Measurements from ENCODE around the gene TRPM4. TPM values are rescaled to one million over a fixed set of nuclear protein-coding genes. Genes with fewer than 3 reads are reported as not detected.
"Not testable (repeated sequence)": the region's sequence is repeated elsewhere in the genome, so short reads cannot be mapped to it uniquely, and the experiment has no call there.

Gene TRPM4
- polyA plus RNA-seq, 6 donors from 2014 or later = 0.45 TPM; not detected in 5

DNA sequence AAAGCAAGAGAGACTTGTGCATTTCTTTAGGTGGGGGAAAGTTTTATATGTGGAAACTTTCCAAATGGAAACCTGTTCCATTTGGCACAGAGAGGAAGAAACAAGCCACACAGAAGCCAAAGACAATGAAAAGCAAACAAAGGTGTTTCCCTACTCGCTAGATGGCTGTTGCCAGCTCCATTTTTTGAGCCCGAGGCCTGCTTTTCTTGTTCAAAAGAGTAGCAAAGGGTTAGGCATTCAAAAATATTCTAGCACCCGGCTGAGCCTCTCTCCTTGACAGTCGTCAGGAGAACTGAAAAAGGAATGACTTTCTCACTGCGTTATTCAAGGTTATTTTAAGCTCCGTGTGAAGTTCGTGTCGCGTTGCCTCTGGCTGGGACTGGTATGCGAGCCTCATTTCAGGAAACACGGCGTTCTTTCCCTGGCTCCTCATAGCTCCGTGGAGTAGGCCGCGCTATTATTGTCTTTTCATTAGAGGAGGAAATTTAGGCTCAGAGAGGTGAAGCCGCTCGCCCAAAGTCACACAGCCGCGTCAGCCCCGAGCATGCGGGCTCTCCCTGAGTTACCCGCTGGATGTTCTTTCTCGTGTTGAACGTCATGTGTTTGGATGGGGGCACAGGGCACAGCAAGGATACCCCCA, 7.6 kb downstream of the TRPM4 start:
- Mint-ChIP-seq H3K4me3 (no peak overlapping the region), H3K27me3 (peaks cover 13 to 36% (median 31%) of the 10 kb centered on the region in 3 donors), H3K36me3 (no peaks in the 10 kb centered on the region), H3K27ac (peak overlapping the region in 1 of 6 donors; percentile 67), H3K9me3 (no peaks in the 10 kb centered on the region), H3K4me1 (peaks cover 0 to 4% (median 0%) of the 10 kb centered on the region in 3 donors)
- DNase-seq (no peak), ATAC-seq (ENCODE audit: low read depth in 2 of 2) (no peak)

DNA sequence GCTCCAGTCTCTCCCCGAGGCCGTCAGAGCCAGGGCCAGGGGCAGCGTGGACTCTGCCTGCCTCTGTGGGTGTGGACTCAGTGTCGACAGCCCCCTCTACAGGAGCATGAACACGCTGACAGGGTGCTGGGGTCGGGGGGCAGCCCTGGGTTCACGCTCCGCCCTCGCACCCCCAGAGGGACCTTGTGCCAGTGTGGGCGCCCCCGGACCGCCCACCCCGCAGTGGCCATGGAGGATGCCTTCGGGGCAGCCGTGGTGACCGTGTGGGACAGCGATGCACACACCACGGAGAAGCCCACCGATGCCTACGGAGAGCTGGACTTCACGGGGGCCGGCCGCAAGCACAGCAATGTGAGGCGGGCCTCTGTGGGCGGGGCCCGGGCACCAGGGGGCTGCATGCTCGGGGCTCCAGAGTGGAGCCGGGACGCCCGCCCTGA, 8.3 kb downstream of the TRPM4 start:
- Mint-ChIP-seq H3K27ac (no peak overlapping the region), H3K4me3 (no peak overlapping the region), H3K9me3 (no peaks in the 10 kb centered on the region), H3K36me3 (no peaks in the 10 kb centered on the region), H3K4me1 (peaks cover 0 to under 1% (median 0%) of the 10 kb centered on the region in 3 donors), H3K27me3 (peaks cover 8 to 29% (median 29%) of the 10 kb centered on the region in 3 donors)
- no peak for DNase-seq
- no peak for ATAC-seq (ENCODE audit: low read depth in 2 of 2)

DNA sequence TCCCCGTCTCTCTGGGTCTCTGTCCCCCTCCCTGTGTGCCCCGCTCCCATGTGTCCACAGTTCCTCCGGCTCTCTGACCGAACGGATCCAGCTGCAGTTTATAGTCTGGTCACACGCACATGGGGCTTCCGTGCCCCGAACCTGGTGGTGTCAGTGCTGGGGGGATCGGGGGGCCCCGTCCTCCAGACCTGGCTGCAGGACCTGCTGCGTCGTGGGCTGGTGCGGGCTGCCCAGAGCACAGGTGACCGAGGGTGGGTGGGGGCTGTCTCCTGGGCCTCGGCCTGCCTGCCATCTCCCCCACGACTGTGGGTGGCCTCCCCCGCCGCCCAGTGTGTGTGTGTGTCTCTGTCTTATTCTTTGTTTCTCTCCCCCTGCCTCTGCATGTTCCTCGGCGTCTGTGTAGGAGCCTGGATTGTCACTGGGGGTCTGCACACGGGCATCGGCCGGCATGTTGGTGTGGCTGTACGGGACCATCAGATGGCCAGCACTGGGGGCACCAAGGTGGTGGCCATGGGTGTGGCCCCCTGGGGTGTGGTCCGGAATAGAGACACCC, 10.3 kb downstream of the TRPM4 start:
- no peaks in the 10 kb centered on the region for H3K4me1 Mint-ChIP-seq
- no peak overlapping the region for H3K4me3 Mint-ChIP-seq
- no peak overlapping the region for H3K27ac Mint-ChIP-seq

DNA sequence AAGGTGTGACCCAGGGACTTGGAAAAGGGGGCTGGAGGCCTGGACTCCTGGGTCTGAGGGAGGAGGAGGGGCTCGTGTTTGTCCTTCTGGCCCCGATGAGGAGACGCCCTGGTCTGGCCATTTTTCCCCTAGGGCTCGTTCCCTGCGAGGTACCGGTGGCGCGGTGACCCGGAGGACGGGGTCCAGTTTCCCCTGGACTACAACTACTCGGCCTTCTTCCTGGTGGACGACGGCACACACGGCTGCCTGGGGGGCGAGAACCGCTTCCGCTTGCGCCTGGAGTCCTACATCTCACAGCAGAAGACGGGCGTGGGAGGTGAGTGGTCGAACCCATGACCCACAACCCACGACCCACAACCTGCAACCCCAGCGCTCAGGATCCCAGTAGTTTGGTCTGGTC, 10.8 kb downstream of the TRPM4 start:
- Mint-ChIP-seq H3K36me3 (no peaks in the 10 kb centered on the region), H3K27ac (no peak overlapping the region), H3K4me1 (no peaks in the 10 kb centered on the region), H3K9me3 (no peaks in the 10 kb centered on the region), H3K27me3 (peaks cover 0 to 30% (median 25%) of the 10 kb centered on the region in 3 donors), H3K4me3 (no peak overlapping the region)
- ATAC-seq (ENCODE audit: low read depth in 2 of 2) (no peak), DNase-seq (no peak)

More for the DNA sequence above, 10.3 kb downstream of the TRPM4 start:
- H3K36me3 Mint-ChIP-seq = no peaks in the 10 kb centered on the region
- no peak for ATAC-seq (ENCODE audit: low read depth in 2 of 2)
- H3K9me3 Mint-ChIP-seq = no peaks in the 10 kb centered on the region
- peaks cover 0 to 30% (median 25%) of the 10 kb centered on the region in 3 donors for H3K27me3 Mint-ChIP-seq
- no peak for DNase-seq

DNA sequence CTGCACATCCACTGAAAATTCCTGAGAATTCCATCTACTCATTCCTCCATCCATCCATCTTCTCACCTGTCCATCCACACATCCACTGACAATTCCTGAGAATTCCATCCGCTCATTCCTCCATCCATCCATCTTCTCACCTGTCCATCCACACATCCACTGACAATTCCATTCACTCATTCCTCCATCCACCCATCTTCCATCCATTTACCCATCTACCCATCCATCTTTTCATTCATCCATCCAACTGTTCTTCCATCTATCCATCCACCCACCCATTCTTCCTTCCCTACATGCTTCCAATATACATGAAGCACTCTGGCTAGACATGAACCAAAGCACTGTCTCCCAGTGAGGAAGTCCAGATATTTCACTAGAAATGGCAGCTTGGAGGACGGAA, 15.6 kb downstream of the TRPM4 start:
- Mint-ChIP-seq H3K27me3 (peaks cover 0 to 22% (median 16%) of the 10 kb centered on the region in 3 donors), H3K4me3 (no peak overlapping the region), H3K4me1 (peaks cover 0 to 3% (median 0%) of the 10 kb centered on the region in 3 donors), H3K36me3 (no peaks in the 10 kb centered on the region), H3K9me3 (no peaks in the 10 kb centered on the region), H3K27ac (no peak overlapping the region)
- no peak for ATAC-seq (ENCODE audit: low read depth in 2 of 2)
- no peak for DNase-seq

DNA sequence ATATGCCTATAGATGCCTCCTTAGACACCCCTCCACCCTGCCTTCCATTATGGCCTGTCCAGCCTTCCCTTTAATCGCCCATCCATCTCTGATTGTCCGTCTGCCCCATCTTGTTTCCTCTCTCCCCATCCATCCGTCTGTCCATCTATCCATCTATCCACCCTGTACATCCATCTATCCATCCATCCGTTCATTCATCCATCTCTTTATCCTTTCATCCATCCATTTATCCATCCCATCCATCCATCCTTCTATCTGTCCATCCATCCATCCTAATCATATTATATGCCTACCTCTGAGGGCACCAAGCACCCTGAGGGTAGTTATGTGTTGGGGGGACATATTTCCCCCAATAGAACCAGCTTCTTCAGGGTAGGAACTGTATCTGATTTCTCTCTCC, 23.1 kb downstream of the TRPM4 start:
- no peak overlapping the region for H3K27ac Mint-ChIP-seq
- H3K36me3 Mint-ChIP-seq = peaks cover 5 to 18% of the 10 kb centered on the region in 2 donors
- DNase-seq = no peak
- H3K27me3 Mint-ChIP-seq = peaks cover 10 to 32% (median 20%) of the 10 kb centered on the region in 3 donors
- H3K4me1 Mint-ChIP-seq = peaks cover 0 to 3% (median 3%) of the 10 kb centered on the region in 3 donors
- H3K9me3 Mint-ChIP-seq = peaks cover 7 to 24% (median 16%) of the 10 kb centered on the region in 7 donors
- H3K4me3 Mint-ChIP-seq = peak overlapping the region in 1 of 8 donors; percentile 32
- ATAC-seq (ENCODE audit: low read depth in 2 of 2) = no peak

DNA sequence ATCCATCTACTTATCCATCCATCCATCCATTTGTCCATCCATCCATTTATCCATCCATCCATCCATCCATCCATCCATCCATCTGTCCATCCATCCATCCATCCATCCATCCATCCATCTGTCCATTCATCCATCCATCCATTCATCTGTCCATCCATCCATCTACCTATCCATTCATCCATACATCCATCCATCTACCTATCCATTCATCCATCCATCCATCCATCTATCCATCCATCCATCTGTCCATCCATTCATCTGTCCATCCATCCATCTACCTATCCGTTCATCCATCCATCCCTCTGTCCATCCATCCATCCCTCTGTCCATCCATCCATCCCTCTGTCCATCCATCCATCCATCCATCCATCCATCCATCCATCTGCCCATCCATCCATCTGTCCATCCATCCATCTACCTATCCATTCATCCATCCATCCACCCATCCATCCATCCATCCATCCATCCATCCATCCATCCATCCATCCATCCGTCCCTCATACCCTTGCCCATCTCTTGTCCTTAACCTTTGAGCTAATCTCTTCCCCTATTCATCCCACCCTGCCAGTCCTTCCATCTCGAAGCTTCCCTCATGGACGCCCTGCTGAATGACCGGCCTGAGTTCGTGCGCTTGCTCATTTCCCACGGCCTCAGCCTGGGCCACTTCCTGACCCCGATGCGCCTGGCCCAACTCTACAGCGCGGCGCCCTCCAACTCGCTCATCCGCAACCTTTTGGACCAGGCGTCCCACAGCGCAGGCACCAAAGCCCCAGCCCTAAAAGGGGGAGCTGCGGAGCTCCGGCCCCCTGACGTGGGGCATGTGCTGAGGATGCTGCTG, 24.6 kb downstream of the TRPM4 start:
- not testable (repeated sequence) for H3K4me1 Mint-ChIP-seq; ATAC-seq (ENCODE audit: low read depth in 2 of 2); H3K4me3 Mint-ChIP-seq; DNase-seq
- Mint-ChIP-seq H3K9me3 (peaks cover 7 to 29% (median 16%) of the 10 kb centered on the region in 7 donors), H3K27ac (peak overlapping the region in 1 of 6 donors; percentile 64), H3K27me3 (peaks cover 10 to 26% (median 20%) of the 10 kb centered on the region in 3 donors), H3K36me3 (peaks cover 5 to 18% of the 10 kb centered on the region in 2 donors)

DNA sequence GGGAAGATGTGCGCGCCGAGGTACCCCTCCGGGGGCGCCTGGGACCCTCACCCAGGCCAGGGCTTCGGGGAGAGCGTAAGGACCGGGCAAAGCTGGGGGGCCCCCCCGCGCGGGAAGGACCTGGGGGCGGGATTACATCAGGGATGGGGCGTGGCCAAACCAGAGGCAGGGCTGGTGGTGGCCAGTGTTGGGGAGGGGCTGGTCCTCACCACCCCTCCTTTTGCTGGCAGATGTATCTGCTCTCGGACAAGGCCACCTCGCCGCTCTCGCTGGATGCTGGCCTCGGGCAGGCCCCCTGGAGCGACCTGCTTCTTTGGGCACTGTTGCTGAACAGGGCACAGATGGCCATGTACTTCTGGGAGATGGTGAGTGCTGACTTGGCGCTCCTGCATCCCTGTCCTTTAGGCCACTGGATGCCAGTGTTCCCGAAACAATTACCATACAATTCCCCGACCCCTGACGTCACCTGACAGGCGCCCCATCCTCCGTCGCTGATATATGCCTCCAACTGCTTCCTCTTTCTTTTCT, 25.3 kb downstream of the TRPM4 start:
- Mint-ChIP-seq H3K36me3 (peaks cover 5 to 18% of the 10 kb centered on the region in 2 donors), H3K27ac (no peak overlapping the region), H3K4me1 (peaks cover 0 to 5% (median 3%) of the 10 kb centered on the region in 3 donors), H3K27me3 (peaks cover 10 to 20% (median 16%) of the 10 kb centered on the region in 3 donors), H3K4me3 (peak overlapping the region in 1 of 8 donors; percentile 54), H3K9me3 (peaks cover 7 to 29% (median 16%) of the 10 kb centered on the region in 7 donors)
- ATAC-seq (ENCODE audit: low read depth in 2 of 2) (no peak), DNase-seq (no peak)

DNA sequence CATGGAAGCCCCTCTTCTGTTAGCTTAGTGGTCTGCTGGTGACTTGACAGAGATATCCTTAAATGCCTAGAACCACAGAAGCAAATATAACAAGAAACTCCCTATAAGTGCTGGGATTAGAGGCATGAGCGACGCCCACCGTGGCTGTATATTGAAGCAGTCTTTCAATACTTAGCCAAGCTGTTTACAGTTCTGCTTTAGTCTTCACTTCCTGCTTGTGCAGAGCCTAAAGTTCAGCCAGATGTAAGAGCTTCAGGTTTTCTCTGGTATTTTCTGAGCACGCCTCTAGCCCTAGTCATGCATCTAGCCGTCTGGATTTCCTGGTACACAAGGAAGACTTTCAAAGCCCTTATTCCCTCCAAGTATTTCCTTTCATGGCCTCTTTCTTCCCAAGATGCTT, 28.5 kb downstream of the TRPM4 start:
- Mint-ChIP-seq H3K4me1 (peaks cover 0 to 8% (median 3%) of the 10 kb centered on the region in 3 donors), H3K9me3 (peaks cover 7 to 29% (median 16%) of the 10 kb centered on the region in 7 donors), H3K27me3 (peaks cover 10 to 34% (median 30%) of the 10 kb centered on the region in 3 donors), H3K36me3 (peaks cover 5 to 18% of the 10 kb centered on the region in 2 donors), H3K4me3 (peak overlapping the region in 1 of 8 donors; percentile 6), H3K27ac (peak overlapping the region in 2 of 6 donors; percentile 26 to 65)
- ATAC-seq (ENCODE audit: low read depth in 2 of 2) (peak in 1 of 2 donors; percentile 25), DNase-seq (no peak)

DNA sequence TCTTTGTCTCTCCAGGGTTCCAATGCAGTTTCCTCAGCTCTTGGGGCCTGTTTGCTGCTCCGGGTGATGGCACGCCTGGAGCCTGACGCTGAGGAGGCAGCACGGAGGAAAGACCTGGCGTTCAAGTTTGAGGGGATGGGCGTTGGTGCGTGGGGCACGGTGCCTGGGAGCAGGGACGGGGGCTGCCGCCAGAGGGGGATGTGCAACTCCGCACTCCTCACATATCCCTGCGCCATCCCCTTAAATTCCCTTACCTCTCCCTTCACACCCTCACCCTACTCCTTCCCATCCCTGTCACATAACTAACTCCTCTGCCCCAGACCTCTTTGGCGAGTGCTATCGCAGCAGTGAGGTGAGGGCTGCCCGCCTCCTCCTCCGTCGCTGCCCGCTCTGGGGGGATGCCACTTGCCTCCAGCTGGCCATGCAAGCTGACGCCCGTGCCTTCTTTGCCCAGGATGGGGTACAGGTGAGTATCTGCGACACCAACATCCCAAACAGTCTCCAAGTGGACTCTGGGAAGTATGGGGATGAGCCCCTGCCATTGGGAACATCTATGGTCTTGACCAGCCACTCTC, 31.1 kb downstream of the TRPM4 start:
- Mint-ChIP-seq H3K27me3 (peaks cover 4 to 23% (median 21%) of the 10 kb centered on the region in 3 donors), H3K4me1 (peaks cover 0 to 8% (median 0%) of the 10 kb centered on the region in 3 donors), H3K4me3 (no peak overlapping the region), H3K36me3 (peaks cover 5 to 8% of the 10 kb centered on the region in 2 donors), H3K9me3 (peaks cover 3 to 22% (median 10%) of the 10 kb centered on the region in 7 donors), H3K27ac (no peak overlapping the region)
- DNase-seq = no peak
- ATAC-seq (ENCODE audit: low read depth in 2 of 2) = no peak

DNA sequence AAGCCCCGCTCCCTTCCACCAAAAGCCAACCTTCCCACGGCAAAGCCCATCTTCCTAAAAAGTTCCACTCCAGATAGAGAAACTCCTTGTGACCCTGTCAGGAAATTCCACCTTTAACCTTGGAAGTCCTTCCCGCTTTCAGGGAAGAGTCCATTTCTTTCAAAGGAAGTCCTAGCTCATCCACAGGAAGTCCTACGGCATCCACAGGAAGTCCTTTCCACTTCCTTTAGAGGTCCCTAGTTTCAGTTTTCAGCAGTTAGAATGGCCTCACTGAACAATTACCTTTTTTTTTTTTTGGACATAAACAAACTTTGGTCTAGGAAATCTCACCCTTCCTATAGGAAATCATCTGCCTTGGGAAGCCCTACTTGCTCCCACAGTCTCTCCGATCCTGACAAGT, 31.7 kb downstream of the TRPM4 start:
- peaks cover under 1 to 28% (median 27%) of the 10 kb centered on the region in 3 donors for H3K27me3 Mint-ChIP-seq
- H3K36me3 Mint-ChIP-seq = peaks cover under 1 to 2% of the 10 kb centered on the region in 2 donors

DNA sequence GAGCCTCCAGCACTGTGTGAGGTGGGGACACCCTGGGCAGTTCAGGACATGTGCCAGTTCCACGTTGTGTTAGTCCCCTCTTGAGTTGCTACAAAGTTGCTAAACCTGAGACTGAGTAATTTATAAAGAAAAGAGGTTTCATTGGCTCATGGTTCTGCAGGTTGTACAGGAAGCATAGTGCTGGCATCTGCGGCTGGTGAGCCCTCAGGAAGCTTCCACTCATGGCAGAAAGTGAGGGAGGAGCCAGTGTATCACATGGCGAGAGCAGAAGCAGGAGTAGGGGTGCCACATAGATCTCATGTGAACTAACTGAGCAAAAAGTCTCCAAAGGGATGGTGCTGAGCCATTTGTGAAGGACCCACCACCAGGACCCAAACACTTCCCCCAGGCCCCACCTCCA, 33.2 kb downstream of the TRPM4 start:
- ATAC-seq (ENCODE audit: low read depth in 2 of 2) (no peak), DNase-seq (no peak)
- H3K4me3 Mint-ChIP-seq = no peak overlapping the region
- no peaks in the 10 kb centered on the region for H3K36me3 Mint-ChIP-seq
- H3K4me1 Mint-ChIP-seq = peaks cover 0 to 8% (median 0%) of the 10 kb centered on the region in 3 donors
- H3K27ac Mint-ChIP-seq = no peak overlapping the region
- H3K9me3 Mint-ChIP-seq = peaks cover 0 to 4% (median 0%) of the 10 kb centered on the region in 7 donors
- peaks cover 0 to 38% (median 29%) of the 10 kb centered on the region in 3 donors for H3K27me3 Mint-ChIP-seq

More for the DNA sequence above, 31.7 kb downstream of the TRPM4 start:
- Mint-ChIP-seq H3K4me1 (peaks cover 0 to 8% (median 0%) of the 10 kb centered on the region in 3 donors), H3K27ac (no peak overlapping the region), H3K9me3 (peaks cover 0 to 16% (median 4%) of the 10 kb centered on the region in 7 donors), H3K4me3 (no peak overlapping the region)
- ATAC-seq (ENCODE audit: low read depth in 2 of 2) (no peak), DNase-seq (no peak)
